A549 (cell line): Measurements from ENCODE around the gene LYSMD1. TPM values are rescaled to one million over a fixed set of nuclear protein-coding genes. Genes with fewer than 3 reads are reported as not detected.

ENCODE experiments used
- ATAC-seq, 2 experiments: fragments of 200-7000 bp in 1 of 2; fragments of >200 bp in 1 of 2; cut with Nextera tagmentation in 1 of 2; cut with Tn5 transposase in 1 of 2; 3 replicates each; pipeline versions ENCODE4 v1.8.0 to v1.9.1; 2018 to 2020; ENCODE audit warnings: mild to moderate bottlenecking in 1 of 2, moderate library complexity in 1 of 2
- CTCF ChIA-PET: fragments of 300-600 bp; sonication (Branson Sonifier 250); formaldehyde crosslinking; extraction: SDS; loops from one replicate; lab custom pipeline; 2021; ENCODE audit warnings: antibody characterized with exemption, inconsistent platforms; lab: Yijun Ruan, JAX
- POLR2A ChIA-PET: fragments of 350-600 bp; formaldehyde crosslinking; extraction: SDS; loops from one replicate; lab custom pipeline; 2021; ENCODE audit warnings: antibody characterized with exemption, inconsistent platforms; lab: Yijun Ruan, JAX
- DNase-seq, 2 experiments: peaks; one replicate each; pipeline versions ENCODE4 v3.0.0 to v3.0.0-alpha.2; 2011 to 2016; ENCODE audit warnings: low read depth in 1 of 2, low spot score in 1 of 2
- FAIRE-seq: peaks from 2 replicates; lab custom pipeline; 2011; peaks lifted over from hg19 to GRCh38; lab: Jason Lieb, UNC
- H3K27ac ChIP-seq, 2 experiments: fragments of >200 bp; sonication (Bioruptor Twin); formaldehyde crosslinking; 3 replicates each; pipeline ENCODE4 v1.5.1; 2016 to 2017
- H3K4me1 ChIP-seq: fragments of >200 bp; sonication (Bioruptor Twin); formaldehyde crosslinking; 3 replicates; pipeline ENCODE4 v1.6.1; 2016
- H3K4me2 ChIP-seq: fragments of >200 bp; sonication (Bioruptor Twin); formaldehyde crosslinking; 3 replicates; pipeline ENCODE4 v1.6.1; 2016
- H3K4me3 ChIP-seq: fragments of >200 bp; sonication (Bioruptor Twin); formaldehyde crosslinking; 3 replicates; pipeline ENCODE4 v1.5.1; 2016
- H3K9me3 ChIP-seq: fragments of >200 bp; sonication (Bioruptor Twin); formaldehyde crosslinking; 3 replicates; pipeline ENCODE4 v1.6.1; 2016
- BHLHE40 ChIP-seq: IDR thresholded peaks from 2 replicates; pipeline ENCODE4 v1.6.1; 2012; ENCODE audit warnings: low read depth, low read length, inconsistent platforms
- CHD2 ChIP-seq: fragments of 150-350 bp; IDR thresholded peaks from 2 replicates; pipeline ENCODE4 v1.6.1; 2014; ENCODE audit warnings: low read length; ENCODE audit not compliant: partially characterized antibody
- EHF ChIP-seq: fragments of 250-450 bp; sonication (Bioruptor Pico); IDR thresholded peaks from 2 replicates; pipeline ENCODE4 v1.5.0; 2020; ENCODE audit warnings: mild to moderate bottlenecking
- ELK1 ChIP-seq: fragments of 150-350 bp; IDR thresholded peaks from 2 replicates; pipeline ENCODE4 v1.6.1; 2014; ENCODE audit warnings: low read depth, mild to moderate bottlenecking, low read length
- EP300 ChIP-seq, 2 experiments: fragments of >200 bp; sonication (Bioruptor Twin); formaldehyde crosslinking; IDR thresholded peaks; 2 replicates in 1 of 2; 3 replicates in 1 of 2; pipeline ENCODE4 v1.6.1; 2016 to 2017
- FOSL2 ChIP-seq, 2 experiments: fragments of 450-650 bp in 1 of 2; fragments of >200 bp in 1 of 2; sonication (Bioruptor Twin) in 1 of 2; formaldehyde crosslinking; IDR thresholded peaks; 2 replicates each; pipeline versions ENCODE4 v1.5.0 to v1.6.1; 2016 to 2020; ENCODE audit warnings: mild to moderate bottlenecking in 1 of 2, moderate library complexity in 1 of 2
- GATA3 ChIP-seq: IDR thresholded peaks from 2 replicates; pipeline ENCODE4 v1.6.1; 2012; ENCODE audit warnings: borderline replicate concordance
- HDAC2 ChIP-seq: fragments of 200-600 bp; sonication (generic); IDR thresholded peaks from 2 replicates; pipeline ENCODE4 v1.6.1; 2016
- HMGXB4 ChIP-seq: fragments of 250-450 bp; sonication (Bioruptor Pico); IDR thresholded peaks from 2 replicates; pipeline ENCODE4 v1.5.0; 2021; ENCODE audit warnings: mild to moderate bottlenecking, moderate library complexity, borderline replicate concordance
- KDM1A ChIP-seq: fragments of 200-600 bp; sonication (generic); IDR thresholded peaks from 2 replicates; pipeline ENCODE4 v1.6.1; 2016; ENCODE audit warnings: low read depth, mild to moderate bottlenecking
- KDM5A ChIP-seq: fragments of 200-600 bp; sonication (generic); IDR thresholded peaks from 2 replicates; pipeline ENCODE4 v1.6.1; 2016; ENCODE audit warnings: antibody characterized with exemption, mild to moderate bottlenecking
- NFE2L2 ChIP-seq: fragments of 150-350 bp; conservative IDR thresholded peaks from 2 replicates; pipeline ENCODE4 v1.6.1; 2014; ENCODE audit warnings: low read length
- NPAS2 ChIP-seq: fragments of 250-450 bp; sonication (Bioruptor Pico); IDR thresholded peaks from 2 replicates; pipeline ENCODE4 v1.8.0; 2022; ENCODE audit warnings: mild to moderate bottlenecking, moderate library complexity, borderline replicate concordance
- NR3C1 ChIP-seq: fragments of >200 bp; sonication (Bioruptor Twin); formaldehyde crosslinking; IDR thresholded peaks from 3 replicates; pipeline ENCODE4 v1.6.1; 2017
- PHF8 ChIP-seq: fragments of 200-600 bp; sonication (generic); IDR thresholded peaks from 2 replicates; pipeline ENCODE4 v1.6.1; 2016; ENCODE audit warnings: low read depth, mild to moderate bottlenecking, antibody characterized with exemption, moderate library complexity, borderline replicate concordance
- RAD21 ChIP-seq, 2 experiments: fragments of >200 bp in 1 of 2; sonication (Bioruptor Twin) in 1 of 2; formaldehyde crosslinking in 1 of 2; IDR thresholded peaks in 1 of 2; conservative IDR thresholded peaks in 1 of 2; 2 replicates in 1 of 2; 3 replicates in 1 of 2; pipeline ENCODE4 v1.6.1; 2012 to 2018; ENCODE audit warnings: inconsistent platforms in 1 of 2
- RARB ChIP-seq: fragments of 250-450 bp; sonication (Bioruptor Pico); IDR thresholded peaks from 2 replicates; pipeline ENCODE4 v1.8.0; 2021; ENCODE audit warnings: mild to moderate bottlenecking, moderate library complexity
- RCOR1 ChIP-seq: fragments of 150-350 bp; IDR thresholded peaks from 2 replicates; pipeline ENCODE4 v1.6.1; 2014; ENCODE audit warnings: antibody characterized with exemption, low read length, low read depth
- REST ChIP-seq: fragments of 200-600 bp; sonication (generic); IDR thresholded peaks from 2 replicates; pipeline ENCODE4 v1.6.1; 2016; ENCODE audit warnings: antibody characterized with exemption, mild to moderate bottlenecking, moderate library complexity
- RNF2 ChIP-seq: fragments of 200-600 bp; sonication (generic); IDR thresholded peaks from 2 replicates; pipeline ENCODE4 v1.6.1; 2016; ENCODE audit warnings: low read depth, mild to moderate bottlenecking, antibody characterized with exemption, moderate library complexity, borderline replicate concordance
- TFCP2L1 ChIP-seq: fragments of 250-450 bp; sonication (Bioruptor Pico); IDR thresholded peaks from 2 replicates; pipeline ENCODE4 v1.5.0; 2021; ENCODE audit warnings: mild to moderate bottlenecking
- TP53 ChIP-seq: fragments of 250-450 bp; sonication (Bioruptor Pico); IDR thresholded peaks from 2 replicates; pipeline ENCODE4 v1.5.0; 2021; ENCODE audit warnings: mild to moderate bottlenecking, moderate library complexity
- USF2 ChIP-seq: fragments of 450-650 bp; IDR thresholded peaks from 2 replicates; pipeline ENCODE4 v1.6.1; 2014; ENCODE audit warnings: antibody characterized with exemption
- ZC3H11A ChIP-seq: fragments of 450-650 bp; IDR thresholded peaks from 2 replicates; pipeline ENCODE4 v1.6.1; 2014; ENCODE audit warnings: antibody characterized with exemption, mild to moderate bottlenecking
- ZFP36 ChIP-seq: fragments of 450-650 bp; IDR thresholded peaks from 2 replicates; pipeline ENCODE4 v1.6.1; 2014; ENCODE audit warnings: borderline replicate concordance; ENCODE audit not compliant: partially characterized antibody
- ZSCAN20 ChIP-seq: fragments of 250-450 bp; sonication (Bioruptor Pico); IDR thresholded peaks from 2 replicates; pipeline ENCODE4 v1.8.0; 2022; ENCODE audit warnings: mild to moderate bottlenecking, moderate library complexity
- WGBS: methylation state at CpG from one replicate; pipeline ENCODE4 v1.1.6; 2017; ENCODE audit errors: missing lambda C conversion rate; 5-methylcytosine and 5-hydroxymethylcytosine counted together
- polyA plus RNA-seq, 4 experiments: library from polyadenylated mRNA; depleted of rRNA in 3 of 4; stranded (reverse); fragments of >200 nt; fragmentation: RNase III in 1 of 4; extraction: RNeasy Plus Mini Kit Qiagen cat#74134 plus additional on column Dnase treatment in 1 of 4; gene quantifications; 2 replicates in 3 of 4; 3 replicates in 1 of 4; pipeline ENCODE4 v1.2.3, GENCODE V29; 2011 to 2017
- TF ChIP-seq, protein P1 (sequence below): fragments of >200 bp; sonication (Bioruptor Twin); formaldehyde crosslinking; IDR thresholded peaks from 2 replicates; pipeline ENCODE4 v1.6.1; 2016

LYSMD1 gene
- polyA plus RNA-seq, 2 of the 4 experiments (the other 2 are of a cell fraction) = 7.0 to 10.5 TPM

DNA sequence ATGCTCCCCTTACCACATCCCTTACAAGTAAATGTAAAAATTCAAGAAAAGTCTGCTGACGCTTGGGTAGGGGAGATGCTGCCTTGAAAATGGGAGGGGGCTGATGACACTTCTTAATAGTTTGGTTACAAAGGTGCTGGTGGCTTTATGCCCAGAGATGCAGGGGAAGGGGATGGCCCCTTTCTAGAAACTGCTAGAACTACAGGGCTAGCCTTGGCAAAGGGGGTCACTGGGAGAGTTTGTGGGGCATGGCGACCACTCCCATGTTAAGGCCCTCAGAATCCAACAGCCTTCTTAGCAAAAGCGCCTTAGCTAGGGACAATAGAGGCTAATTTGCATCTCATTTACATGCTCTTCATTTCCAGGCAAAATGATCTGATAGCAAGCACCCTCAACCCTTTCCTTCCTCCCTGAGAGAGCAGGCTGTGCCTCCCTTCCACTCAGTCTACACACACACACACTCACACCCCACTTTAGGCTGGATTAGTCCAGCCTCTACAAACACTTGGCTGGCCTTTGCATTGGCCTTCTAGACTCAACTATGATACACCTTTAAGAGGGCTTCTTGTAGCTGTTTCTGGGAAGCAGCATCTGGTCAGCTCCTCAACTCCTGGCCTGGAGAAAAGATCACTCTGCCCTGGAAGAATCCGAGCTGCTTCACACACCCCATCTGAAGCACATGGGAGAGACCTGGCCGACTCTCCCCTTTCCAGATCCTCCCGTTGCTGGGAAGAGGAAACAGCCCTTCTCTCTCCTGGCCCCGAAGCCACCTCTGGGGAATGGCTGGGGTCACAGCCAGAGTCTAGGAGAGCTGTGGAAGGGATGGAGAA lies 21.0 kb downstream of the LYSMD1 start:
- WGBS = 85% methylated on average over 5 of the region's 7 CpGs
- ATAC-seq (no peak), DNase-seq (no peak), FAIRE-seq (no peak)
- Histone ChIP-seq H3K4me1 (peaks cover 10% of the 10 kb centered on the region; the same call in 2 of the 3 replicates), H3K4me2 (no peak overlapping the region), H3K27ac (no peak overlapping the region), H3K4me3 (no peak overlapping the region), H3K9me3 (no peaks in the 10 kb centered on the region)
- TF ChIP-seq EHF (CRISPR knock-in tag) (no peak), KDM5A (no peak), ELK1 (no peak), USF2 (no peak), REST (no peak), KDM1A (no peak), HMGXB4 (CRISPR knock-in tag) (no peak), NR3C1 (no peak), GATA3 (no peak), BHLHE40 (no peak), NFE2L2 (no peak), RNF2 (no peak), NPAS2 (CRISPR knock-in tag) (no peak), RCOR1 (no peak), TFCP2L1 (CRISPR knock-in tag) (no peak)
- CTCF ChIA-PET = interaction anchor here (1.4 to 2.1 kb wide), 4 partner anchors 10 to 58 kb away, joined by 4 to 8 read pairs (median 6); partner anchors contain the start of gene TNFAIP8L2
- POLR2A ChIA-PET = no interaction called here

DNA sequence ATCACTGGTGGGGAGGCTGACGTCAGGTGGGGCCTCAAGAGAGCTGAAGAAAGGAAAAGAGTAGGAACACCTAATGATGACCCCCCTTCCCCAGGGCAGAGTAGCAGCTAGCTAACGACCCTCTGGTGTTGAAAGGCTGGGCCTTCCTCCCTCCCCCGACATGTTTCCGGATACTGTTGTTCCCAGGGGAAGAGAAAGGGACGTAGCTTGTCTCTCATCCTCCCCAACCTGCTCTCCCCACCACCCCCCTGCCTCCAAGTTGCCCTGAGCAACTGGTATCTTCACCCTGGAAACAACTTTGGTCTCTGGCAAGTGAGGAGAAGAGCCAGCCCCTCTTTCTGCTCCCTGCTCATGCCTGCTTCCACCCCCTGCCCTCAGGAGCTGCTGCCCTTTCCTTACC lies 21.7 kb downstream of the LYSMD1 start:
- POLR2A ChIA-PET = no interaction called here
- FAIRE-seq = no peak
- TF ChIP-seq RARB (CRISPR knock-in tag) (no peak), ZFP36 (no peak), ZSCAN20 (CRISPR knock-in tag) (no peak), TP53 (no peak), USF2 (no peak), PHF8 (no peak), FOSL2 (IDR thresholded peaks at IDR 0.05) (no peak), FOSL2 (CRISPR knock-in tag; IDR thresholded peaks at IDR 0.05) (no peak), EP300 (IDR thresholded peaks at IDR 0.05) (no peak), ZC3H11A (no peak), KDM1A (no peak), HDAC2 (no peak), RAD21 (conservative IDR thresholded peaks at IDR 0.05 in 1 of 2, IDR thresholded peaks at IDR 0.05 in 1 of 2) (no peak), TFCP2L1 (CRISPR knock-in tag) (no peak), CHD2 (no peak), RNF2 (no peak)
- TF ChIP-seq, protein P1, sequence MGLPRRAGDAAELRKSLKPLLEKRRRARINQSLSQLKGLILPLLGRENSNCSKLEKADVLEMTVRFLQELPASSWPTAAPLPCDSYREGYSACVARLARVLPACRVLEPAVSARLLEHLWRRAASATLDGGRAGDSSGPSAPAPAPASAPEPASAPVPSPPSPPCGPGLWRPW = no peak

More for the DNA sequence above, 21.7 kb downstream of the LYSMD1 start:
- Histone ChIP-seq H3K4me1 (peaks cover 10% of the 10 kb centered on the region; the same call in 2 of the 3 replicates), H3K4me3 (no peak overlapping the region), H3K9me3 (no peaks in the 10 kb centered on the region), H3K4me2 (no peak overlapping the region), H3K27ac (no peak overlapping the region)
- ATAC-seq = no peak
- WGBS = 76% methylated on average over 5 of the region's 5 CpGs
- CTCF ChIA-PET = interaction anchor here (0.7 to 4.6 kb wide), 5 partner anchors 9 to 57 kb away, joined by 4 to 37 read pairs (median 4); partner anchors contain the start of gene TNFAIP8L2
- no peak for DNase-seq
